ENCODE results near the gene JARID2.

DNA sequence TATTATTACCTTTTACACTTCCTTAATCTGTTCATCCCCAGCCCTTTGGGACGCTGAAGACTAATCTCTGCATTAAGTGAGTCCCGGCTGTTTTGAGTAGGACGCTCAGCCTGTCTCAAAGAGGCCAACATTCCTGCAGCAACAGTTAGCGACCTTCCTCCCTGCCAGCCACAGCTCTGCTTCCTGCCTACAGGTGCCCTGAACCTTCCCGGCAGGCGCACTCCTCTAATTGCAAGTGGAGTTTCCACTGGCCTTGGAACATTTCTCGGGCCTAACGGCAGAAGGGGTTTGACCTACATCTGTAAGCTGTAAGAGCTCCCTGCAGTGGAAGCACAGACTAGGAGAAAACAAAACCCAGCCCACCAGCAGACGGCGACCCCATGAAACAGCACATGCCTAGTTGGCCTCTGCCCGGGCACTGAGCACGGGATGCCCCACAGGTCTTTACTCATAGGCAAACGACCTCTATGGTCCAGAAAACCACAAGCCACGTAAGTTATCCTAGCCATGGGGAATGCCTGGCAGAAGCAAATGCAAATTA lies 279.1 kb downstream of the JARID2 start:
- TF ChIP-seq, protein P1, sequence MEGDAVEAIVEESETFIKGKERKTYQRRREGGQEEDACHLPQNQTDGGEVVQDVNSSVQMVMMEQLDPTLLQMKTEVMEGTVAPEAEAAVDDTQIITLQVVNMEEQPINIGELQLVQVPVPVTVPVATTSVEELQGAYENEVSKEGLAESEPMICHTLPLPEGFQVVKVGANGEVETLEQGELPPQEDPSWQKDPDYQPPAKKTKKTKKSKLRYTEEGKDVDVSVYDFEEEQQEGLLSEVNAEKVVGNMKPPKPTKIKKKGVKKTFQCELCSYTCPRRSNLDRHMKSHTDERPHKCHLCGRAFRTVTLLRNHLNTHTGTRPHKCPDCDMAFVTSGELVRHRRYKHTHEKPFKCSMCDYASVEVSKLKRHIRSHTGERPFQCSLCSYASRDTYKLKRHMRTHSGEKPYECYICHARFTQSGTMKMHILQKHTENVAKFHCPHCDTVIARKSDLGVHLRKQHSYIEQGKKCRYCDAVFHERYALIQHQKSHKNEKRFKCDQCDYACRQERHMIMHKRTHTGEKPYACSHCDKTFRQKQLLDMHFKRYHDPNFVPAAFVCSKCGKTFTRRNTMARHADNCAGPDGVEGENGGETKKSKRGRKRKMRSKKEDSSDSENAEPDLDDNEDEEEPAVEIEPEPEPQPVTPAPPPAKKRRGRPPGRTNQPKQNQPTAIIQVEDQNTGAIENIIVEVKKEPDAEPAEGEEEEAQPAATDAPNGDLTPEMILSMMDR (conservative IDR thresholded peaks at IDR 0.05; ENCODE audit: low read depth, low read length), result no peak
- TF ChIP-seq, protein P2, sequence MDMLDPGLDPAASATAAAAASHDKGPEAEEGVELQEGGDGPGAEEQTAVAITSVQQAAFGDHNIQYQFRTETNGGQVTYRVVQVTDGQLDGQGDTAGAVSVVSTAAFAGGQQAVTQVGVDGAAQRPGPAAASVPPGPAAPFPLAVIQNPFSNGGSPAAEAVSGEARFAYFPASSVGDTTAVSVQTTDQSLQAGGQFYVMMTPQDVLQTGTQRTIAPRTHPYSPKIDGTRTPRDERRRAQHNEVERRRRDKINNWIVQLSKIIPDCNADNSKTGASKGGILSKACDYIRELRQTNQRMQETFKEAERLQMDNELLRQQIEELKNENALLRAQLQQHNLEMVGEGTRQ (IDR thresholded peaks at IDR 0.05; ENCODE audit: low read depth, low read length), result no peak
- TF ChIP-seq RCOR1 (IDR thresholded peaks at IDR 0.05; ENCODE audit: insufficient replicate concordance, low read length), result no peak
- no peak for TF ChIP-seq CHD1 (IDR thresholded peaks at IDR 0.05; ENCODE audit: low read depth, low read length)
- TF ChIP-seq NFE2L2 (IDR thresholded peaks at IDR 0.05; ENCODE audit: low read depth, low read length), result no peak
- TF ChIP-seq POLR2A (IDR thresholded peaks at IDR 0.05; ENCODE audit: low read depth, low read length), result no peak
- no peak for TF ChIP-seq CEBPB (IDR thresholded peaks at IDR 0.05; ENCODE audit: low read depth, low read length)
- TF ChIP-seq BHLHE40 (IDR thresholded peaks at IDR 0.05; ENCODE audit: low read depth, low read length), result no peak
- no peak for TF ChIP-seq SMC3 (IDR thresholded peaks at IDR 0.05; ENCODE audit: low read depth, low read length)
- TF ChIP-seq RFX5 (IDR thresholded peaks at IDR 0.05; ENCODE audit: low read depth, low read length), result no peak
- TF ChIP-seq MXI1 (IDR thresholded peaks at IDR 0.05; ENCODE audit: borderline replicate concordance, low read depth, low read length), result no peak
